PC-9 (cell line): ENCODE results near the gene HSPA9.

Experiments
- EZH2 ChIP-seq: fragments of 200-600 bp; sonication (generic); IDR thresholded peaks from 2 replicates; pipeline ENCODE4 v1.8.0; 2017; ENCODE audit warnings: antibody characterized with exemption, low read depth
- TF ChIP-seq, protein P1 (sequence below): fragments of 200-600 bp; sonication (generic); conservative IDR thresholded peaks from 2 replicates; pipeline ENCODE4 v1.6.1; 2017; ENCODE audit warnings: mixed run types, antibody characterized with exemption, mild to moderate bottlenecking, moderate library complexity

DNA sequence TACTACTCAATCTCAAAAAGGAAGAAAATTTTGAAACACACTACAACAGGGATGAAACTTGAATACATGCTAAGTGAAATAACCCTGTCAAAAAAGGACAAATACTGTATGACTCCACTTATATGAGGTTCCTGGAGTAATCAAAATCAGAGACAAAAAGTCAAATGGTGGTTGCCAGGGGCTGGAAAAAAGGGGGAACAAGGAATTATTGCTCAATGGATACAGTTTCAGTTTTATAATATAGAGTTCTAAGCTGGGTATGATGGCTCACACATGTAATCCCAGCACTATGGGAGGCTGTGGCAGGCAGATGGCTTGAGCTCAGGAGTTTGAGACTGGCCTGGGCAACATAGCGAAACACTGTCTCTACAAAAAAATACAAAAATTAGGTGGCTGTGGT is 61.2 kb downstream of the HSPA9 start:
- TF ChIP-seq, protein P1, sequence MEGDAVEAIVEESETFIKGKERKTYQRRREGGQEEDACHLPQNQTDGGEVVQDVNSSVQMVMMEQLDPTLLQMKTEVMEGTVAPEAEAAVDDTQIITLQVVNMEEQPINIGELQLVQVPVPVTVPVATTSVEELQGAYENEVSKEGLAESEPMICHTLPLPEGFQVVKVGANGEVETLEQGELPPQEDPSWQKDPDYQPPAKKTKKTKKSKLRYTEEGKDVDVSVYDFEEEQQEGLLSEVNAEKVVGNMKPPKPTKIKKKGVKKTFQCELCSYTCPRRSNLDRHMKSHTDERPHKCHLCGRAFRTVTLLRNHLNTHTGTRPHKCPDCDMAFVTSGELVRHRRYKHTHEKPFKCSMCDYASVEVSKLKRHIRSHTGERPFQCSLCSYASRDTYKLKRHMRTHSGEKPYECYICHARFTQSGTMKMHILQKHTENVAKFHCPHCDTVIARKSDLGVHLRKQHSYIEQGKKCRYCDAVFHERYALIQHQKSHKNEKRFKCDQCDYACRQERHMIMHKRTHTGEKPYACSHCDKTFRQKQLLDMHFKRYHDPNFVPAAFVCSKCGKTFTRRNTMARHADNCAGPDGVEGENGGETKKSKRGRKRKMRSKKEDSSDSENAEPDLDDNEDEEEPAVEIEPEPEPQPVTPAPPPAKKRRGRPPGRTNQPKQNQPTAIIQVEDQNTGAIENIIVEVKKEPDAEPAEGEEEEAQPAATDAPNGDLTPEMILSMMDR: no peak
- no peak for TF ChIP-seq EZH2
